ENCODE measurements around the gene ZBTB12. TPM values are rescaled to one million over a fixed set of nuclear protein-coding genes. Genes with fewer than 3 reads are reported as not detected.

Gene ZBTB12
- total and polyA plus RNA-seq, 2 of the 13 experiments (the other 11 are each of a cell fraction or from before 2014, with no cell fraction given), result 4.8 to 6.0 TPM

- TF ChIP-seq MYPOP (CRISPR knock-in tag; IDR thresholded peaks at IDR 0.05), result peak; percentile 61; the same call in 1 of the 2 replicates
- TF ChIP-seq ELF3 (CRISPR knock-in tag; IDR thresholded peaks at IDR 0.05), result peak; percentile 74; the same call in 1 of the 2 replicates
- TF ChIP-seq ZNF17 (CRISPR knock-in tag; IDR thresholded peaks at IDR 0.05), result no peak
- 0 out of 2 replicates have a peak, but pooled peaks have one; percentile 35 for TF ChIP-seq CHD2 (IDR thresholded peaks at IDR 0.05; ENCODE audit: low read depth, low read length)
- TF ChIP-seq, protein P1, sequence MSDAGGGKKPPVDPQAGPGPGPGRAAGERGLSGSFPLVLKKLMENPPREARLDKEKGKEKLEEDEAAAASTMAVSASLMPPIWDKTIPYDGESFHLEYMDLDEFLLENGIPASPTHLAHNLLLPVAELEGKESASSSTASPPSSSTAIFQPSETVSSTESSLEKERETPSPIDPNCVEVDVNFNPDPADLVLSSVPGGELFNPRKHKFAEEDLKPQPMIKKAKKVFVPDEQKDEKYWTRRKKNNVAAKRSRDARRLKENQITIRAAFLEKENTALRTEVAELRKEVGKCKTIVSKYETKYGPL (CRISPR knock-in tag; IDR thresholded peaks at IDR 0.05), result no peak
- TF ChIP-seq HNRNPLL (IDR thresholded peaks at IDR 0.05; ENCODE audit: low read depth, low read length, poor library complexity, severe bottlenecking), result no peak
- TF ChIP-seq STAT6 (CRISPR knock-in tag; IDR thresholded peaks at IDR 0.05; ENCODE audit: borderline replicate concordance), result no peak
- no peak for TF ChIP-seq ZNF841 (CRISPR knock-in tag; IDR thresholded peaks at IDR 0.05; ENCODE audit: borderline replicate concordance)
- TF ChIP-seq MIER2 (CRISPR knock-in tag; IDR thresholded peaks at IDR 0.05), result peak; percentile 62; the same call in 1 of the 2 replicates
- TF ChIP-seq CHD4 (IDR thresholded peaks at IDR 0.05; ENCODE audit: borderline replicate concordance, low read length), result no peak; the same call in 1 of the 2 replicates
- TF ChIP-seq ZNF33A (CRISPR knock-in tag; IDR thresholded peaks at IDR 0.05; ENCODE audit: borderline replicate concordance), result no peak
- no peak for TF ChIP-seq ZNF260 (CRISPR knock-in tag; IDR thresholded peaks at IDR 0.05; ENCODE audit: borderline replicate concordance, low read depth)
- peak; percentile 40; the same call in 1 of the 2 replicates for TF ChIP-seq KMT2B (CRISPR knock-in tag; IDR thresholded peaks at IDR 0.05)
- no peak for TF ChIP-seq RORA (CRISPR knock-in tag; IDR thresholded peaks at IDR 0.05)
- TF ChIP-seq ZNF34 (CRISPR knock-in tag; IDR thresholded peaks at IDR 0.05; ENCODE audit: borderline replicate concordance), result no peak
- no peak; the same call in 1 of the 2 replicates for TF ChIP-seq SMC3 (IDR thresholded peaks at IDR 0.05; ENCODE audit: low read length)
- TF ChIP-seq, protein P2, sequence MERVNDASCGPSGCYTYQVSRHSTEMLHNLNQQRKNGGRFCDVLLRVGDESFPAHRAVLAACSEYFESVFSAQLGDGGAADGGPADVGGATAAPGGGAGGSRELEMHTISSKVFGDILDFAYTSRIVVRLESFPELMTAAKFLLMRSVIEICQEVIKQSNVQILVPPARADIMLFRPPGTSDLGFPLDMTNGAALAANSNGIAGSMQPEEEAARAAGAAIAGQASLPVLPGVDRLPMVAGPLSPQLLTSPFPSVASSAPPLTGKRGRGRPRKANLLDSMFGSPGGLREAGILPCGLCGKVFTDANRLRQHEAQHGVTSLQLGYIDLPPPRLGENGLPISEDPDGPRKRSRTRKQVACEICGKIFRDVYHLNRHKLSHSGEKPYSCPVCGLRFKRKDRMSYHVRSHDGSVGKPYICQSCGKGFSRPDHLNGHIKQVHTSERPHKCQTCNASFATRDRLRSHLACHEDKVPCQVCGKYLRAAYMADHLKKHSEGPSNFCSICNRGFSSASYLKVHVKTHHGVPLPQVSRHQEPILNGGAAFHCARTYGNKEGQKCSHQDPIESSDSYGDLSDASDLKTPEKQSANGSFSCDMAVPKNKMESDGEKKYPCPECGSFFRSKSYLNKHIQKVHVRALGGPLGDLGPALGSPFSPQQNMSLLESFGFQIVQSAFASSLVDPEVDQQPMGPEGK (CRISPR knock-in tag; IDR thresholded peaks at IDR 0.05), result peak; percentile 96
- TF ChIP-seq MAFF (IDR thresholded peaks at IDR 0.05; ENCODE audit: low read depth, low read length), result peak; percentile 26; the same call in 1 of the 2 replicates
- TF ChIP-seq PCBP1 (IDR thresholded peaks at IDR 0.05; ENCODE audit: borderline replicate concordance, low read depth, low read length), result no peak
- TF ChIP-seq ZNF232 (CRISPR knock-in tag; IDR thresholded peaks at IDR 0.05; ENCODE audit: borderline replicate concordance), result 0 out of 2 replicates have a peak, but pooled peaks have one; percentile 3
- TF ChIP-seq POLR2AphosphoS5 (IDR thresholded peaks at IDR 0.05; ENCODE audit: low read depth, low read length), result peak; percentile 25; the same call in 1 of the 2 replicates
Observed at GRCh38 chr6:31865205-31866118, 36.4 kb downstream of the ZBTB12 start (continued).

Data from HepG2 (cell line).